ENCODE data around the gene UCK2. TPM values are rescaled to one million over a fixed set of nuclear protein-coding genes. Genes with fewer than 3 reads are reported as not detected.

UCK2 gene
- polyA plus RNA-seq, 3 donors: 12.4 to 15.4 (median 12.8) TPM

DNA sequence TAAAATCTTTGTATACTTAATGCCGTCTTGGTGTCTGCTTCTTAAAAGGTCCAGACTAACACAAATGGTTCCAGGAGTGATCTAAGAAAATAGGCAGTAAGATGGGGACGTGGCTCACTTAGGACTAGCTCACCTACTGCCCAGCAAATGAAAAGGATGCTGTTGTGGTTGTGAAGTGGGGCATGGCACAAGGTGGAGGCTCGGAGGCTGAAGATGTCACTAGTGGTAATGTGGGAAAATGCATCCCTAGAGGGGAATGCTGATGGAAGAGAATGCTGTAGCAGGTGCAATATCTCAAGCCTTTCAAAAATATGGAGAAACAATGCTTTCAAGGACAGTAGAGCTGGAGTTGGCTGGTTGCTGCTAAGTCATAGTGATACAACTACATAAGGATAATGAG is 11.3 kb upstream of the UCK2 start:
- no peaks in the 10 kb centered on the region for H3K4me1 ChIP-seq (ENCODE audit: control insufficient read depth in 1 of 2, insufficient read depth in 2 of 2, low read length in 2 of 2)
- intact Hi-C loops (cut with micrococcal nuclease): no loop called here
- no peak overlapping the region for H3K27ac ChIP-seq (ENCODE audit: low read depth in 1 of 2, low read length in 2 of 2)
- no peaks in the 10 kb centered on the region for H4K20me1 ChIP-seq (ENCODE audit: insufficient read depth, low read length)
- TF ChIP-seq CTCF (IDR thresholded peaks at IDR 0.05): no peak
- peaks cover 0 to 2% of the 10 kb centered on the region in 2 donors for H3K36me3 Mint-ChIP-seq
- H3K4me1 Mint-ChIP-seq: no peaks in the 10 kb centered on the region
- peaks cover 5 to 14% (median 12%) of the 10 kb centered on the region in 7 donors for H3K9me3 Mint-ChIP-seq
- 50% methylated on average over 2 of the region's 3 CpGs for WGBS (ENCODE audit: insufficient coverage)
- H3K9ac ChIP-seq (ENCODE audit: insufficient read depth, low read length, poor library complexity, severe bottlenecking): no peak overlapping the region
- no peaks in the 10 kb centered on the region for H3K27me3 ChIP-seq (ENCODE audit: control insufficient read depth in 2 of 2, insufficient read depth in 2 of 2, low read length in 2 of 2)
- no peaks in the 10 kb centered on the region for H3K79me2 ChIP-seq (ENCODE audit: insufficient read depth, low read length)
- H3K4me2 ChIP-seq (replicated peaks; ENCODE audit: extremely low read depth, low read length, poor library complexity, severe bottlenecking): no peak overlapping the region
- H3K36me3 ChIP-seq (replicated peaks in 1 of 2; ENCODE audit: control insufficient read depth in 1 of 2, insufficient read depth in 2 of 2, low read length in 2 of 2): no peaks in the 10 kb centered on the region
- H3K4me3 ChIP-seq (replicated peaks in 1 of 3; ENCODE audit: low read depth in 2 of 3, low read length in 3 of 3): no peak overlapping the region
- peaks cover 0 to 8% of the 10 kb centered on the region in 2 donors for H3K9me3 ChIP-seq (replicated peaks in 1 of 2; ENCODE audit: control insufficient read depth in 1 of 2, insufficient read depth in 1 of 2, low read length in 2 of 2)
- no peak overlapping the region for H2AFZ ChIP-seq (ENCODE audit: insufficient read depth, low read depth, low read length, poor library complexity, severe bottlenecking)
- no peaks in the 10 kb centered on the region for H3K27me3 Mint-ChIP-seq (ENCODE audit: low read depth in 3 of 3)
- DNase-seq: no peak
- no peak overlapping the region for H3K27ac Mint-ChIP-seq
- no peak overlapping the region for H3K4me3 Mint-ChIP-seq

DNA sequence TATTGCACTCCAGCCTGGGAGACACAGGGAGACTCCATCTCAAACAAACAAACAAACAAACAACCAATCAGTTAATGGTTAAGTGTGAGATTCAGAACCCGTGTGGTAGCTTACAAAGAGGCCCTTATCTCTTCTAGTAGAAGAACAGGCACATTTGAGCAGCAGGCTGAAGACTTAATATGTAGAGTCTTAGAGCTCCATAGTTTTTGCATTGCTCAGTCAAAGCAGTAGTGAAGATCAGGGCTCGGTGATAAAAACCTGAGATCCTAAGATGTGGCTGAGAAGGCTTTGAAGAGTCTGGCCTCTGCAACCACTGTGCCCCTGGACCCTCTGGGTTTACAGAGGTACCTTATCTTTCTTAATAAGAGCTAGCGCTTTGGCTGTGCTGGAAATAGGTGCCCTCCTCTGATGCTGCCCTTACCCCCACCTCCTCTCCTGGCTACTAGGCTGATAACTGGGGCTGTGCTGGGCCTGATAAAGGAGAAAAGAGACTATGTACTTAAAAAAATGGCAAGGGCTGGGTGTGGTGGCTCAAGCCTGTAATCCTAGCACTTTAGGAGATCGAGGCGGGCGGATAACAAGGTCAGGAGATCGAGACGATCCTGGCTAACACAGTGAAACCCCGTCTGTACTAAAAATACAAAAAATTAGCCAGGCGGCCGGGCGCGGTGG is 10.5 kb upstream of the UCK2 start:
- no peak for TF ChIP-seq CTCF (IDR thresholded peaks at IDR 0.05)
- 87% methylated on average over 4 of the region's 13 CpGs for WGBS (ENCODE audit: insufficient coverage)

More for the DNA sequence above, 10.5 kb upstream of the UCK2 start:
- intact Hi-C loops (cut with micrococcal nuclease): no loop called here
- no peak overlapping the region for H3K27ac ChIP-seq (ENCODE audit: low read depth in 1 of 2, low read length in 2 of 2)
- Mint-ChIP-seq H3K4me1 (no peaks in the 10 kb centered on the region), H3K36me3 (peaks cover 0 to 2% of the 10 kb centered on the region in 2 donors), H3K9me3 (peaks cover 5 to 14% (median 12%) of the 10 kb centered on the region in 7 donors), H3K4me3 (no peak overlapping the region), H3K27ac (peak overlapping the region in 1 of 7 donors; percentile 60), H3K27me3 (ENCODE audit: low read depth in 3 of 3) (no peaks in the 10 kb centered on the region)
- H3K4me1 ChIP-seq (ENCODE audit: control insufficient read depth in 1 of 2, insufficient read depth in 2 of 2, low read length in 2 of 2): no peaks in the 10 kb centered on the region
- H3K9ac ChIP-seq (ENCODE audit: insufficient read depth, low read length, poor library complexity, severe bottlenecking): no peak overlapping the region
- H2AFZ ChIP-seq (ENCODE audit: insufficient read depth, low read depth, low read length, poor library complexity, severe bottlenecking): no peak overlapping the region
- H3K4me2 ChIP-seq (replicated peaks; ENCODE audit: extremely low read depth, low read length, poor library complexity, severe bottlenecking): no peak overlapping the region
- no peaks in the 10 kb centered on the region for H4K20me1 ChIP-seq (ENCODE audit: insufficient read depth, low read length)
- H3K79me2 ChIP-seq (ENCODE audit: insufficient read depth, low read length): no peaks in the 10 kb centered on the region
- H3K4me3 ChIP-seq (replicated peaks in 1 of 3; ENCODE audit: low read depth in 2 of 3, low read length in 3 of 3): no peak overlapping the region
- H3K9me3 ChIP-seq (replicated peaks in 1 of 2; ENCODE audit: control insufficient read depth in 1 of 2, insufficient read depth in 1 of 2, low read length in 2 of 2): peaks cover 0 to 8% of the 10 kb centered on the region in 2 donors
- H3K36me3 ChIP-seq (replicated peaks in 1 of 2; ENCODE audit: control insufficient read depth in 1 of 2, insufficient read depth in 2 of 2, low read length in 2 of 2): no peaks in the 10 kb centered on the region
- no peaks in the 10 kb centered on the region for H3K27me3 ChIP-seq (ENCODE audit: control insufficient read depth in 2 of 2, insufficient read depth in 2 of 2, low read length in 2 of 2)
- no peak for DNase-seq

All from CD14-positive monocyte (primary cell).